Measurements from ENCODE around the gene CXCR4. TPM values are rescaled to one million over a fixed set of nuclear protein-coding genes. Genes with fewer than 3 reads are reported as not detected.

The CXCR4 gene
- total and polyA plus RNA-seq, 2 of the 4 experiments (the other 2 are of a cell fraction), result not detected

- no peak overlapping the region for H4K5ac ChIP-seq (ENCODE audit: low read depth, low read length)
- no peak for ATAC-seq (ENCODE audit: low read depth)
- DNase-seq, result no peak
- no peak overlapping the region for H3K56ac ChIP-seq (ENCODE audit: extremely low read depth, insufficient read depth, low read length)
- TF ChIP-seq RCOR1 (IDR thresholded peaks at IDR 0.05; ENCODE audit: insufficient replicate concordance, low read length) (no peak), BHLHE40 (IDR thresholded peaks at IDR 0.05; ENCODE audit: low read depth, low read length) (no peak), CEBPB (IDR thresholded peaks at IDR 0.05; ENCODE audit: low read depth, low read length) (no peak)
- no peak overlapping the region for H2AK5ac ChIP-seq (ENCODE audit: low read depth, low read length)
- H3K4me3 ChIP-seq (ENCODE audit: insufficient read depth, low read depth, low read length), result no peak overlapping the region
- CTCF ChIA-PET, result no interaction called here
- no peak overlapping the region for H3K4ac ChIP-seq (ENCODE audit: low read depth, low read length)
- H2AK9ac ChIP-seq (replicated peaks; ENCODE audit: low read depth, low read length, poor library complexity), result no peak overlapping the region
- BruUV-seq (replicated peaks), result no TSS peak
- no peaks in the 10 kb centered on the region for H3K9me3 ChIP-seq (ENCODE audit: control insufficient read depth, insufficient read depth, low read length)
- H3K4me2 ChIP-seq (ENCODE audit: low read depth, low read length), result no peak overlapping the region
- POLR2A ChIA-PET (ENCODE audit: unreplicated experiment), result no interaction called here
- no peak overlapping the region for H2AFZ ChIP-seq (replicated peaks; ENCODE audit: low read length, poor library complexity)
- H3K27ac ChIP-seq (ENCODE audit: insufficient read depth, low read length), result no peak overlapping the region
- no peak overlapping the region for H2BK5ac ChIP-seq (ENCODE audit: low read depth, low read length, poor library complexity, severe bottlenecking)
- dilution Hi-C loops (cut with HindIII; ENCODE audit: low sequenced_read_pairs, unreplicated experiment), result no loop called here
- H3K4me1 ChIP-seq (ENCODE audit: control insufficient read depth, insufficient read depth, low read length), result no peaks in the 10 kb centered on the region
- no peak overlapping the region for H4K8ac ChIP-seq (ENCODE audit: low read depth in 2 of 2, low read length in 2 of 2)
- H4K20me1 ChIP-seq (ENCODE audit: insufficient read depth, low read length), result no peaks in the 10 kb centered on the region
- H3K27me3 ChIP-seq (ENCODE audit: control insufficient read depth, insufficient read depth, low read length), result no peaks in the 10 kb centered on the region
- no CpG with 5 or more reads among the region's 3 CpGs for WGBS, 2 experiments (ENCODE audit: extremely low coverage in 2 of 2, insufficient read length in 1 of 2)
- no peak overlapping the region for H3K23ac ChIP-seq (ENCODE audit: low read depth, low read length)
- H3K18ac ChIP-seq (ENCODE audit: low read depth, low read length), result no peak overlapping the region
- no peaks in the 10 kb centered on the region for H3K79me1 ChIP-seq (ENCODE audit: low read depth in 1 of 2, low read length in 2 of 2)
- no peak overlapping the region for H4K91ac ChIP-seq (ENCODE audit: insufficient read depth, low read depth, low read length)
- no peaks in the 10 kb centered on the region for H3K36me3 ChIP-seq (ENCODE audit: control insufficient read depth, insufficient read depth, low read length)
- H2BK20ac ChIP-seq (ENCODE audit: low read depth, low read length), result no peak overlapping the region
- H3K14ac ChIP-seq (replicated peaks; ENCODE audit: low read depth, low read length), result no peak overlapping the region
- no peak overlapping the region for H2BK120ac ChIP-seq (ENCODE audit: low read depth, low read length)
- intact Hi-C loops (cut with micrococcal nuclease), result no loop called here
- H2BK15ac ChIP-seq (ENCODE audit: low read depth, low read length), result no peak overlapping the region
- no peaks in the 10 kb centered on the region for H3K9me1 ChIP-seq (ENCODE audit: insufficient read depth, low read length)
- H3K9ac ChIP-seq (ENCODE audit: low read depth, low read length), result no peak overlapping the region
- in situ Hi-C loops (cut with MboI; ENCODE audit: low sequenced_read_pairs), result no loop called here
Observed at GRCh38 chr2:136081582-136082210, 36.3 kb downstream of the CXCR4 start.
